K562 (cell line): ENCODE results near the gene TXLNA. TPM values are rescaled to one million over a fixed set of nuclear protein-coding genes. Genes with fewer than 3 reads are reported as not detected.

Experiments used
- ASH1L ChIP-seq: fragments of 450-650 bp; IDR thresholded peaks from 2 replicates; pipeline ENCODE4 v1.6.1; 2018; ENCODE audit warnings: borderline replicate concordance, mild to moderate bottlenecking, low read depth; ENCODE audit not compliant: partially characterized antibody
- CHD7 ChIP-seq: fragments of 200-600 bp; sonication (generic); IDR thresholded peaks from one replicate; pipeline ENCODE4 v1.6.1; 2012; ENCODE audit warnings: mild to moderate bottlenecking, low read depth, low read length, inconsistent platforms
- FOS ChIP-seq: IDR thresholded peaks from 3 replicates; pipeline ENCODE4 v1.6.1; 2011; ENCODE audit not compliant: insufficient read length; ENCODE audit errors: extremely low read depth
- KLF10 ChIP-seq: fragments of 250-450 bp; sonication (Bioruptor Pico); IDR thresholded peaks from 2 replicates; pipeline ENCODE4 v1.6.1; 2021; ENCODE audit warnings: matching md5 sums
- SMAD1 ChIP-seq: fragments of 150-350 bp; IDR thresholded peaks from 2 replicates; pipeline ENCODE4 v1.6.1; 2014; ENCODE audit warnings: low read length, low read depth; ENCODE audit not compliant: partially characterized antibody
- SMAD3 ChIP-seq: fragments of 450-650 bp; formaldehyde crosslinking; conservative IDR thresholded peaks from 2 replicates; pipeline ENCODE4 v1.4.0; 2020; ENCODE audit warnings: mild to moderate bottlenecking
- ZNF518B ChIP-seq: fragments of 250-450 bp; sonication (Bioruptor Pico); IDR thresholded peaks from 2 replicates; pipeline ENCODE4 v1.5.0; 2021; ENCODE audit warnings: mild to moderate bottlenecking, moderate library complexity
- polyA plus RNA-seq, 8 experiments: library from polyadenylated mRNA; depleted of rRNA in 4 of 8; stranded (reverse) in 5 of 8; unstranded in 3 of 8; fragments of >200 nt; fragmentation: Nextera tagmentation in 2 of 8; fragmentation: Illumina TruSeq in 1 of 8; extraction: Ambion mirVana in 2 of 8; extraction: Trizol in 1 of 8; gene quantifications; 2 replicates each; pipeline versions ENCODE4 v1.2.1 to v1.2.3, GENCODE V29; 2011 to 2014; ENCODE audit warnings: inconsistent platforms in 1 of 8, missing spikeins in 1 of 8
- total RNA-seq, 7 experiments: library from RNA; depleted of rRNA in 6 of 7; stranded (reverse); fragments of >200 nt in 6 of 7; fragmentation: Illumina TruSeq in 2 of 7; extraction: Trizol in 2 of 7; gene quantifications; 2 replicates each; pipeline versions ENCODE4 v1.2.1 to v1.2.3, GENCODE V29; 2011 to 2021; ENCODE audit warnings: low replicate concordance in 1 of 7
- TF ChIP-seq, protein P1 (sequence below): fragments of 450-650 bp; formaldehyde crosslinking; IDR thresholded peaks from 2 replicates; pipeline ENCODE4 v1.4.0; 2020; ENCODE audit warnings: mild to moderate bottlenecking, moderate library complexity

The TXLNA gene
- total and polyA plus RNA-seq, 9 of the 15 experiments (the other 6 are each of a cell fraction or from before 2014, with no cell fraction given) = 9.2 to 54.5 (median 39.3) TPM

GRCh38 chr1:32221980-32222755 is 42.7 kb downstream of the TXLNA start, which contains the start of the genes EIF3I and TMEM234 (continued):
- TF ChIP-seq CHD7 (no peak), ZNF518B (CRISPR knock-in tag) (no peak), FOS (no peak), SMAD1 (peak; percentile 68), SMAD3 (CRISPR knock-in tag) (no peak), ASH1L (peak; percentile 49), KLF10 (CRISPR knock-in tag) (no peak)
- TF ChIP-seq, protein P1, sequence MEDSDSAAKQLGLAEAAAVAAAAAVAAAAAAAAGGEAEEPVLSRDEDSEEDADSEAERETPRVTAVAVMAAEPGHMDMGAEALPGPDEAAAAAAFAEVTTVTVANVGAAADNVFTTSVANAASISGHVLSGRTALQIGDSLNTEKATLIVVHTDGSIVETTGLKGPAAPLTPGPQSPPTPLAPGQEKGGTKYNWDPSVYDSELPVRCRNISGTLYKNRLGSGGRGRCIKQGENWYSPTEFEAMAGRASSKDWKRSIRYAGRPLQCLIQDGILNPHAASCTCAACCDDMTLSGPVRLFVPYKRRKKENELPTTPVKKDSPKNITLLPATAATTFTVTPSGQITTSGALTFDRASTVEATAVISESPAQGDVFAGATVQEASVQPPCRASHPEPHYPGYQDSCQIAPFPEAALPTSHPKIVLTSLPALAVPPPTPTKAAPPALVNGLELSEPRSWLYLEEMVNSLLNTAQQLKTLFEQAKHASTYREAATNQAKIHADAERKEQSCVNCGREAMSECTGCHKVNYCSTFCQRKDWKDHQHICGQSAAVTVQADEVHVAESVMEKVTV (CRISPR knock-in tag) = no peak
